Suprapubic skin (tissue), 4 donors: Measurements from ENCODE around the gene ADAP2. TPM values are rescaled to one million over a fixed set of nuclear protein-coding genes. Genes with fewer than 3 reads are reported as not detected.

ENCODE experiments used
- DNase-seq, 2 donors: peaks; one replicate each; pipeline ENCODE4 v3.0.0-alpha.2; 2019; ENCODE audit warnings: low spot score in 2 of 2
- H3K27ac ChIP-seq: fragments of 200-600 bp; sonication (generic); one replicate; pipeline ENCODE4 v1.5.1; 2019
- H3K27me3 ChIP-seq: fragments of 200-600 bp; sonication (generic); one replicate; pipeline ENCODE4 v1.5.1; 2019
- H3K36me3 ChIP-seq: fragments of 200-600 bp; sonication (generic); one replicate; pipeline ENCODE4 v1.5.1; 2019
- H3K4me1 ChIP-seq: fragments of 200-600 bp; sonication (generic); one replicate; pipeline ENCODE4 v1.5.1; 2019
- H3K4me3 ChIP-seq: fragments of 200-600 bp; sonication (generic); one replicate; pipeline ENCODE4 v1.5.1; 2019; ENCODE audit warnings: mild to moderate bottlenecking
- H3K9me3 ChIP-seq: fragments of 200-600 bp; sonication (generic); one replicate; pipeline ENCODE4 v1.5.1; 2019
- EP300 ChIP-seq: sonication (generic); formaldehyde crosslinking; IDR thresholded peaks from one replicate; pipeline ENCODE4 v1.6.1; 2017; ENCODE audit warnings: antibody characterized with exemption
- POLR2A ChIP-seq, 2 donors: fragments of 450-650 bp; IDR thresholded peaks; one replicate each; pipeline ENCODE4 v1.6.1; 2017; ENCODE audit warnings: antibody characterized with exemption in 2 of 2, mild to moderate bottlenecking in 2 of 2, moderate library complexity in 2 of 2
- POLR2AphosphoS5 ChIP-seq, 3 donors: sonication (generic); formaldehyde crosslinking; IDR thresholded peaks; one replicate each; pipeline ENCODE4 v1.6.1; 2017; ENCODE audit warnings: antibody characterized with exemption in 3 of 3
- WGBS: methylation state at CpG from one replicate; pipeline ENCODE4 v1.1.5; 2018; 5-methylcytosine and 5-hydroxymethylcytosine counted together
- total RNA-seq, 4 donors: library from RNA; depleted of rRNA; stranded (reverse); fragments of >200 nt; gene quantifications; one replicate each; pipeline ENCODE4 v1.1.0, GENCODE V29; 2016
- TF ChIP-seq, protein P1 (sequence below), 2 donors: fragments of 200-600 bp in 1 of 2; fragments of 450-650 bp in 1 of 2; sonication (generic) in 1 of 2; IDR thresholded peaks; one replicate each; pipeline ENCODE4 v1.5.1; 2016 to 2019; ENCODE audit warnings: antibody characterized with exemption in 2 of 2, mild to moderate bottlenecking in 1 of 2, moderate library complexity in 1 of 2

ADAP2 gene, protein sequence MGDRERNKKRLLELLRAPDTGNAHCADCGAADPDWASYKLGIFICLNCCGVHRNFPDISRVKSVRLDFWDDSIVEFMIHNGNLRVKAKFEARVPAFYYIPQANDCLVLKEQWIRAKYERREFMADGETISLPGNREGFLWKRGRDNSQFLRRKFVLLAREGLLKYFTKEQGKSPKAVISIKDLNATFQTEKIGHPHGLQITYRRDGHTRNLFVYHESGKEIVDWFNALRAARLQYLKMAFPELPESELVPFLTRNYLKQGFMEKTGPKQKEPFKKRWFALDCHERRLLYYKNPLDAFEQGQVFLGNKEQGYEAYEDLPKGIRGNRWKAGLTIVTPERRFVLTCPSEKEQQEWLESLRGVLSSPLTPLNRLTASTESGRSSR
- 10 to 100 TPM in 3 of 4 donors, 1 to 10 TPM in 1; 9.1 to 22.5 (median 17.7) TPM for total RNA-seq

DNA sequence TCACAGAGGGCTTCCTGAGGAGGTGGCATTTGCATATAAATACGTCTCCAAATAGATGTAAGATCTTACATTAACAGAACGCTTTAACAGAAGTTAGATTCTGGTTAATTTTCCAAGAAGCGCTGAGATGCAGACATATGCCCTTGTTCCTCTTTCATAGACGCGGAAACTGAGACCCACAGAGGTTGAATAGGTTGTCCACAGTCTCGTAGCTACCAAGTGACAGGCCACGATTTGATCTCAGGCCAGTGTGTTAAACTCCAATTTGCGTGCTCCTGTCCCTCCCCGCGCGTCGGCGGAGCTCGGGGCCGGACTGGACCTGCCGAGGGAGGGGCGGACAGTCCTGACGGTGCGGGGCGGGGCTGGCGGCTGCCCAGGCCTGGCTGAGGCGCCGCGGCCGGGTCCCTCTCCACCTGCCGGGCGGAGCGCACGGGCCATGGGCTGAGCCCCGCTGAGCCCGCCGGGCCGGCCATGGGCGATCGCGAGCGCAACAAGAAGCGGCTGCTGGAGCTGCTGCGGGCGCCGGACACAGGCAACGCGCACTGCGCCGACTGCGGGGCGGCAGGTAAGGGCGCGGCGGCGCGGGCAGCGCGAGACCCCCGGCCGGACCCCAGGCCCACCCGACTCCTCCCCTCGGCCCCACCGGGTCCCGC is at the start of gene ADAP2:
TSS of gene ADAP2 (plus strand) at position 402 of the 653 bp plus-strand sequence. CDS start at position 472, 70 bp downstream.
- H3K9me3 ChIP-seq: no peaks in the 10 kb centered on the region
- no peaks in the 10 kb centered on the region for H3K36me3 ChIP-seq
- H3K27ac ChIP-seq: peak within 1 kb of the TSS; percentile 37
- WGBS: 3% methylated on average over 37 of the region's 60 CpGs
- peaks cover 27% of the 10 kb centered on the region for H3K4me1 ChIP-seq
- TF ChIP-seq EP300 (no peak), POLR2AphosphoS5 (IDR thresholded peaks at IDR 0.05) (no peak), POLR2A (IDR thresholded peaks at IDR 0.05) (no peak)
- TF ChIP-seq, protein P1, sequence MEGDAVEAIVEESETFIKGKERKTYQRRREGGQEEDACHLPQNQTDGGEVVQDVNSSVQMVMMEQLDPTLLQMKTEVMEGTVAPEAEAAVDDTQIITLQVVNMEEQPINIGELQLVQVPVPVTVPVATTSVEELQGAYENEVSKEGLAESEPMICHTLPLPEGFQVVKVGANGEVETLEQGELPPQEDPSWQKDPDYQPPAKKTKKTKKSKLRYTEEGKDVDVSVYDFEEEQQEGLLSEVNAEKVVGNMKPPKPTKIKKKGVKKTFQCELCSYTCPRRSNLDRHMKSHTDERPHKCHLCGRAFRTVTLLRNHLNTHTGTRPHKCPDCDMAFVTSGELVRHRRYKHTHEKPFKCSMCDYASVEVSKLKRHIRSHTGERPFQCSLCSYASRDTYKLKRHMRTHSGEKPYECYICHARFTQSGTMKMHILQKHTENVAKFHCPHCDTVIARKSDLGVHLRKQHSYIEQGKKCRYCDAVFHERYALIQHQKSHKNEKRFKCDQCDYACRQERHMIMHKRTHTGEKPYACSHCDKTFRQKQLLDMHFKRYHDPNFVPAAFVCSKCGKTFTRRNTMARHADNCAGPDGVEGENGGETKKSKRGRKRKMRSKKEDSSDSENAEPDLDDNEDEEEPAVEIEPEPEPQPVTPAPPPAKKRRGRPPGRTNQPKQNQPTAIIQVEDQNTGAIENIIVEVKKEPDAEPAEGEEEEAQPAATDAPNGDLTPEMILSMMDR (IDR thresholded peaks at IDR 0.05): no peak
- peak; percentile 40 to 65 for DNase-seq
- H3K27me3 ChIP-seq: peaks cover 26% of the 10 kb centered on the region
- H3K4me3 ChIP-seq: peak within 1 kb of the TSS; percentile 55

DNA sequence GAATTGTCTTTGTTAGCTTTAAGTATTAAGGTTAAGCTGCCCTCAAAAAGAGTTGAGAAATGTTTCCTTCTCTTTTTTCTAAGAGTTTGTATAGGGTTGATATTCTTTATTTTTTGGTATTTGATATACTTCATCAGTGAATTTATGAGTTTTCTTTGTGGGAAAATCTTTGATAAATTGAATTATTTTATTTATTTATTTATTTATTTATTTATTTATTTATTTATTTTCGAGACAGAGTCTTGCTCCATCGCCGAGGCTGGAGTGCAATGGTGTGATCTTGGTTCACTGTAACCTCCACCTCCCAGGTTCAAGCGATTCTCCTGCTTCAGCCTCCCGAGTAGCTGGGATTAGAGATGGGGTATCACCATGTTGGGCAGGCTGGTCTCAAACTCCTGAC is 35.6 kb upstream of the ADAP2 start:
- no peak overlapping the region for H3K27ac ChIP-seq
- no peak for TF ChIP-seq POLR2AphosphoS5 (IDR thresholded peaks at IDR 0.05)
- TF ChIP-seq, protein P1 (IDR thresholded peaks at IDR 0.05): no peak
- TF ChIP-seq EP300: no peak
- TF ChIP-seq POLR2A (IDR thresholded peaks at IDR 0.05): no peak
- peaks cover 4% of the 10 kb centered on the region for H3K36me3 ChIP-seq
- H3K4me1 ChIP-seq: no peaks in the 10 kb centered on the region
- no peak overlapping the region for H3K4me3 ChIP-seq
- DNase-seq: no peak
- H3K27me3 ChIP-seq: no peaks in the 10 kb centered on the region
- H3K9me3 ChIP-seq: no peaks in the 10 kb centered on the region
- 99% methylated on average over 5 of the region's 5 CpGs for WGBS

DNA sequence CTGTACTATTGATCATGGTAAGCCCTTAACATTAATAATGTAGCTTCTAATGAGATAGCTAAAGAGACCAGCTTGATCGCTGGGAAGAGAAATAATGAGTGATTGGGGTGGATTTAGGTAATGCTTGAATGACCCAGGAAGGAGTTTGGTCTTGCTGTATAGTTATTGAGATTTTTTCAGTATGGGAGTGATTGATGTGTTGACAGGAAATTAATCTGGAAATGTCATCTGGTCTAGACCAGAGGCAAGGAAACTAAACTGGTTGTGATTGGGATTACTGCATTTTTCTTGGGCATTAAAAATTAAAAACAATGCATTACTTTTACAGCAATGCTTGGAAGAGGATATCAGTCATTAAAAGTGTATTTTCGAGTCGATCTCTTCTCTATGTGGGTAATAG is 27.5 kb upstream of the ADAP2 start:
- Histone ChIP-seq H3K36me3 (peaks cover 30% of the 10 kb centered on the region), H3K4me1 (no peaks in the 10 kb centered on the region), H3K4me3 (no peak overlapping the region), H3K27ac (no peak overlapping the region), H3K9me3 (no peaks in the 10 kb centered on the region), H3K27me3 (no peaks in the 10 kb centered on the region)
- WGBS: 90% methylated on average over 3 of the region's 3 CpGs
- TF ChIP-seq POLR2AphosphoS5 (IDR thresholded peaks at IDR 0.05) (no peak), EP300 (no peak)
- TF ChIP-seq, protein P1 (IDR thresholded peaks at IDR 0.05): no peak
- no peak for DNase-seq

DNA sequence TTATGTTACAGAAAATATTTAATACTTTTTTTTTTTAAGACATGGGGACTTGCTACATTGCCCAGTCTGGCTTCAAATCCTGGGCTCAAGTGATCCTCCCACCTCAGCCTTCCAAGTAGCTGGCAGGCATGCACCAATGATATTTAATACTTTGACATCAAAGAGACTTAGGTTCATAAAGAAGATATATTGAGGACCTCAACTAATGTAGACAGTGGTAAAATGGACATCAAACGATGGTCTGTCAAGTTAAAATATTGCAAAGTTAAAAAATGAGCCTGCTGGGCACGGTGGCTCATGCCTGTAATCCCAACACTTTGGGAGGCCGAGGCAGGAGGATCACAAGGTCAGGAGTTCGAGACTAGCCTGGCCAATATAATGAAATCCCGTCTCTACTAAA is 24.4 kb upstream of the ADAP2 start:
- Histone ChIP-seq H3K27ac (no peak overlapping the region), H3K27me3 (no peaks in the 10 kb centered on the region), H3K4me3 (no peak overlapping the region), H3K9me3 (no peaks in the 10 kb centered on the region), H3K4me1 (no peaks in the 10 kb centered on the region), H3K36me3 (peaks cover 51% of the 10 kb centered on the region)
- WGBS: 86% methylated on average over 5 of the region's 5 CpGs
- no peak for DNase-seq
- TF ChIP-seq POLR2A (IDR thresholded peaks at IDR 0.05) (no peak), EP300 (no peak), POLR2AphosphoS5 (IDR thresholded peaks at IDR 0.05) (no peak)
- TF ChIP-seq, protein P1 (IDR thresholded peaks at IDR 0.05): no peak

DNA sequence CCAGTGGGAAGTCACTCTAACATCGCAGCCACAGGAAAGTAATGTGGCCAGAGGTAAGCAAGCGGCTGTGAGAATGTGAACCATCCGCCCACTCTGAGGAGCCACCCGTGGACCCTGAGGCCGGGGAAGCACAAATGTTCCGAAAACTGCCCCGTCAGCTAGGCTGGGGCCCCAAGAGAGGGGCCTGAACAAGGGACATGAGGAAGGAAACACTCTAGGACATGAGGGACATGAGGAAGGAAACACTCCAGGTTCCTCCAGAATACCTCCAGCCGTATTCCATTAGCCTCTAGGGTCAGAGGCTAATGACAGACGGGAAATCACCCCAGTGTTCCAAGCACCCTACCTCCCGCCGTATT is 16.0 kb upstream of the ADAP2 start:
- H3K4me1 ChIP-seq: peaks cover 20% of the 10 kb centered on the region
- no peak for TF ChIP-seq POLR2A (IDR thresholded peaks at IDR 0.05)
- TF ChIP-seq POLR2AphosphoS5 (IDR thresholded peaks at IDR 0.05): no peak
- TF ChIP-seq EP300: no peak
- TF ChIP-seq, protein P1 (IDR thresholded peaks at IDR 0.05): no peak
- 0% methylated on average over 11 of the region's 11 CpGs for WGBS
- no peaks in the 10 kb centered on the region for H3K9me3 ChIP-seq
- peak overlapping the region; percentile 91 for H3K27ac ChIP-seq
- H3K27me3 ChIP-seq: no peaks in the 10 kb centered on the region
- peak overlapping the region; percentile 88 for H3K4me3 ChIP-seq
- peaks cover 18% of the 10 kb centered on the region for H3K36me3 ChIP-seq
- DNase-seq: no peak
